IMR-90 (cell line): ENCODE results near the gene DNASE1L1. TPM values are rescaled to one million over a fixed set of nuclear protein-coding genes. Genes with fewer than 3 reads are reported as not detected.

Experiments
- ATAC-seq: fragments of 200-7000 bp; cut with Tn5 transposase; 2 replicates; pipeline ENCODE4 v1.9.1; 2020; ENCODE audit warnings: low read depth, mild to moderate bottlenecking, moderate library complexity
- BruUV-seq: library from RNA; stranded (reverse); fragments of 400-500 nt; replicated peaks from 2 replicates; lab custom pipeline; 2021; lab: Mats Ljungman, UMichigan
- CTCF ChIA-PET: fragments of 300-600 bp; formaldehyde crosslinking; extraction: SDS; loops from one replicate; lab custom pipeline; 2021; ENCODE audit warnings: antibody characterized with exemption; lab: Yijun Ruan, JAX
- POLR2A ChIA-PET: fragments of 300-600 bp; sonication (Branson Sonifier 250); formaldehyde crosslinking; loops from one replicate; lab custom pipeline; 2022; ENCODE audit warnings: antibody characterized with exemption; ENCODE audit not compliant: unreplicated experiment; lab: Charles Lee
- DNase-seq: peaks from one replicate; pipeline ENCODE4 v3.0.0; 2013
- H2AFZ ChIP-seq: replicated peaks from 2 replicates; pipeline ENCODE3; 2013; ENCODE audit warnings: low read length, mild to moderate bottlenecking; ENCODE audit not compliant: poor library complexity
- H2AK5ac ChIP-seq: 2 replicates; pipeline ENCODE4 v1.6.1; 2013; ENCODE audit warnings: low read depth, low read length, inconsistent platforms
- H2AK9ac ChIP-seq: replicated peaks from 2 replicates; pipeline ENCODE3; 2013; ENCODE audit warnings: mild to moderate bottlenecking, low read depth, low read length, moderate library complexity; ENCODE audit not compliant: poor library complexity
- H2BK120ac ChIP-seq: 2 replicates; pipeline ENCODE4 v1.6.1; 2013; ENCODE audit warnings: low read depth, low read length, inconsistent platforms
- H2BK15ac ChIP-seq: 3 replicates; pipeline ENCODE4 v1.6.1; 2013; ENCODE audit warnings: low read depth, low read length, inconsistent platforms
- H2BK20ac ChIP-seq: 2 replicates; pipeline ENCODE4 v1.6.1; 2013; ENCODE audit warnings: low read depth, mild to moderate bottlenecking, inconsistent platforms, low read length, moderate library complexity
- H2BK5ac ChIP-seq: 2 replicates; pipeline ENCODE4 v1.6.1; 2013; ENCODE audit warnings: mild to moderate bottlenecking, low read depth, low read length, inconsistent platforms; ENCODE audit not compliant: poor library complexity, severe bottlenecking
- H3K14ac ChIP-seq: replicated peaks from 2 replicates; pipeline ENCODE4 v1.6.1; 2013; ENCODE audit warnings: low read depth, low read length, inconsistent platforms
- H3K18ac ChIP-seq: 2 replicates; pipeline ENCODE4 v1.6.1; 2013; ENCODE audit warnings: low read depth, low read length, control low read depth
- H3K23ac ChIP-seq: 2 replicates; pipeline ENCODE4 v1.6.1; 2013; ENCODE audit warnings: low read depth, low read length, inconsistent platforms
- H3K27ac ChIP-seq: 2 replicates; pipeline ENCODE4 v1.5.1; 2013; ENCODE audit warnings: mild to moderate bottlenecking, control low read depth, low read length; ENCODE audit not compliant: insufficient read depth
- H3K27me3 ChIP-seq: 2 replicates; pipeline ENCODE4 v1.6.1; 2013; ENCODE audit warnings: low read length; ENCODE audit not compliant: control insufficient read depth, insufficient read depth
- H3K36me3 ChIP-seq: 2 replicates; pipeline ENCODE4 v1.6.1; 2013; ENCODE audit warnings: low read length, mixed read lengths; ENCODE audit not compliant: control insufficient read depth, insufficient read depth
- H3K4ac ChIP-seq: 2 replicates; pipeline ENCODE4 v1.6.1; 2013; ENCODE audit warnings: low read depth, low read length, inconsistent platforms
- H3K4me1 ChIP-seq: 2 replicates; pipeline ENCODE4 v1.6.1; 2013; ENCODE audit warnings: low read length, mixed read lengths; ENCODE audit not compliant: control insufficient read depth, insufficient read depth
- H3K4me2 ChIP-seq: 2 replicates; pipeline ENCODE4 v1.6.1; 2013; ENCODE audit warnings: low read depth, mild to moderate bottlenecking, control low read depth, low read length, moderate library complexity
- H3K4me3 ChIP-seq: 2 replicates; pipeline ENCODE4 v1.5.1; 2013; ENCODE audit warnings: low read depth, mild to moderate bottlenecking, control low read depth, low read length, moderate library complexity; ENCODE audit not compliant: insufficient read depth
- H3K56ac ChIP-seq: 2 replicates; pipeline ENCODE4 v1.6.1; 2013; ENCODE audit warnings: low read length, inconsistent platforms; ENCODE audit not compliant: insufficient read depth; ENCODE audit errors: extremely low read depth
- H3K79me1 ChIP-seq, 2 experiments: 2 replicates each; pipeline ENCODE4 v1.6.1; 2013; ENCODE audit warnings: low read length in 2 of 2, inconsistent platforms in 1 of 2, low read depth in 1 of 2
- H3K9ac ChIP-seq: 2 replicates; pipeline ENCODE4 v1.6.1; 2013; ENCODE audit warnings: low read depth, low read length, control low read depth
- H3K9me1 ChIP-seq: 2 replicates; pipeline ENCODE4 v1.6.1; 2013; ENCODE audit warnings: low read length, inconsistent platforms; ENCODE audit not compliant: insufficient read depth
- H3K9me3 ChIP-seq: 2 replicates; pipeline ENCODE4 v1.6.1; 2013; ENCODE audit warnings: low read length; ENCODE audit not compliant: control insufficient read depth, insufficient read depth
- H4K20me1 ChIP-seq: 2 replicates; pipeline ENCODE4 v1.6.1; 2013; ENCODE audit warnings: low read length, inconsistent platforms; ENCODE audit not compliant: insufficient read depth
- H4K5ac ChIP-seq: 2 replicates; pipeline ENCODE4 v1.6.1; 2013; ENCODE audit warnings: mild to moderate bottlenecking, low read depth, low read length, control low read depth
- H4K8ac ChIP-seq, 2 experiments: 2 replicates each; pipeline ENCODE4 v1.6.1; 2013; ENCODE audit warnings: low read depth in 2 of 2, low read length in 2 of 2, control low read depth in 1 of 2, inconsistent platforms in 1 of 2
- H4K91ac ChIP-seq: 2 replicates; pipeline ENCODE4 v1.6.1; 2013; ENCODE audit warnings: low read depth, low read length, inconsistent platforms; ENCODE audit not compliant: insufficient read depth
- NFE2L2 ChIP-seq: fragments of 150-350 bp; IDR thresholded peaks from 2 replicates; pipeline ENCODE4 v1.6.1; 2016; ENCODE audit warnings: low read depth, mild to moderate bottlenecking, low read length
- POLR2A ChIP-seq: IDR thresholded peaks from 2 replicates; pipeline ENCODE4 v1.6.1; 2012; ENCODE audit warnings: mild to moderate bottlenecking, low read depth, low read length
- WGBS, 2 experiments: methylation state at CpG; one replicate each; pipeline versions ENCODE4 v1.1.5 to v1.1.7; 2013; ENCODE audit warnings: missing lambda C conversion rate in 2 of 2; ENCODE audit not compliant: insufficient read length in 1 of 2; ENCODE audit errors: extremely low coverage in 2 of 2; 5-methylcytosine and 5-hydroxymethylcytosine counted together
- dilution Hi-C: fragments of 300-500 bp; cut with HindIII; formaldehyde crosslinking; loops from one replicate; pipeline ENCODE4 v1.14.3; 2018; ENCODE audit warnings: low sequenced_read_pairs; ENCODE audit not compliant: unreplicated experiment
- in situ Hi-C: fragments of 300-500 bp; cut with MboI; formaldehyde crosslinking; loops from 3 replicates; pipeline ENCODE4 v1.14.3; 2019; ENCODE audit warnings: low sequenced_read_pairs, inconsistent platforms, mixed read lengths
- intact Hi-C: fragments of 100-400 bp; cut with micrococcal nuclease; formaldehyde crosslinking; loops from 2 replicates; pipeline ENCODE4 v1.10.0; 2022
- polyA plus RNA-seq, 3 experiments: library from polyadenylated mRNA; depleted of rRNA; stranded (reverse); fragments of >200 nt; gene quantifications; 2 replicates each; pipeline ENCODE4 v1.2.3, GENCODE V29; 2012; ENCODE audit warnings: low replicate concordance in 1 of 3
- total RNA-seq: library from RNA; depleted of rRNA; stranded (reverse); fragments of >200 nt; gene quantifications from 2 replicates; pipeline ENCODE4 v1.2.3, GENCODE V29; 2012
- TF ChIP-seq, protein P1 (sequence below): fragments of 150-350 bp; IDR thresholded peaks from 2 replicates; pipeline ENCODE4 v1.6.1; 2016; ENCODE audit warnings: low read depth, mild to moderate bottlenecking, low read length, moderate library complexity, borderline replicate concordance

DNASE1L1 gene
- total and polyA plus RNA-seq, 2 of the 4 experiments (the other 2 are of a cell fraction) = 51.4 to 55.5 TPM

GRCh38 chrX:154426916-154427770, 18.1 kb upstream of the DNASE1L1 start:
- Histone ChIP-seq H2AK9ac (peak overlapping the region; percentile 7), H3K23ac (no peak overlapping the region), H2BK5ac (no peak overlapping the region), H3K4me3 (no peak overlapping the region), H2AK5ac (no peak overlapping the region), H2BK120ac (no peak overlapping the region), H3K4me1 (peaks cover 2% of the 10 kb centered on the region; the same call in 1 of the 2 replicates), H3K14ac (no peak overlapping the region), H3K4me2 (no peak overlapping the region), H3K36me3 (peaks cover 6% of the 10 kb centered on the region; the same call in 1 of the 2 replicates), H4K91ac (no peak overlapping the region), H3K56ac (no peak overlapping the region), H3K9me3 (no peaks in the 10 kb centered on the region), H3K79me1 (peaks cover 7 to 22% of the 10 kb centered on the region in 2 experiments), H3K9ac (no peak overlapping the region), H3K4ac (no peak overlapping the region), H3K9me1 (peaks cover 3% of the 10 kb centered on the region; the same call in 1 of the 2 replicates), H4K5ac (no peak overlapping the region), H2BK20ac (no peak overlapping the region), H3K27me3 (no peaks in the 10 kb centered on the region), H3K18ac (no peak overlapping the region), H3K27ac (no peak overlapping the region), H2BK15ac (no peak overlapping the region), H2AFZ (no peak overlapping the region), H4K20me1 (peaks cover 7% of the 10 kb centered on the region), H4K8ac (no peak overlapping the region)
- intact Hi-C loops (no loop called here), in situ Hi-C loops (no loop called here), dilution Hi-C loops (no loop called here)
- DNase-seq (no peak), ATAC-seq (no peak)
- TF ChIP-seq, protein P1, sequence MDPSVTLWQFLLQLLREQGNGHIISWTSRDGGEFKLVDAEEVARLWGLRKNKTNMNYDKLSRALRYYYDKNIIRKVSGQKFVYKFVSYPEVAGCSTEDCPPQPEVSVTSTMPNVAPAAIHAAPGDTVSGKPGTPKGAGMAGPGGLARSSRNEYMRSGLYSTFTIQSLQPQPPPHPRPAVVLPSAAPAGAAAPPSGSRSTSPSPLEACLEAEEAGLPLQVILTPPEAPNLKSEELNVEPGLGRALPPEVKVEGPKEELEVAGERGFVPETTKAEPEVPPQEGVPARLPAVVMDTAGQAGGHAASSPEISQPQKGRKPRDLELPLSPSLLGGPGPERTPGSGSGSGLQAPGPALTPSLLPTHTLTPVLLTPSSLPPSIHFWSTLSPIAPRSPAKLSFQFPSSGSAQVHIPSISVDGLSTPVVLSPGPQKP = no peak
- TF ChIP-seq NFE2L2 (no peak), POLR2A (no peak)
- BruUV-seq = no TSS peak
- CTCF ChIA-PET = interaction anchor here (0.6 kb wide), 1 partner anchor 63 kb away, joined by 4 read pairs; the partner anchor contains the start of gene SLC10A3
- POLR2A ChIA-PET = interaction anchor here (0.6 kb wide), 1 partner anchor 452 kb away, joined by 11 read pairs; no protein-coding TSS in a partner anchor
- 67% methylated on average over 1 of the region's 13 CpGs; no CpG with 5 or more reads in 1 of the 2 experiments for WGBS, 2 experiments
